Tibial artery (tissue), 4 donors: ENCODE measurements around the gene NCAPH2.
A peak's percentile ranks its signal among the peaks of the same experiment; 100 is the strongest.

Experiments
- DNase-seq, 2 donors: peaks; one replicate each; pipeline ENCODE4 v3.0.0-alpha.2; 2019
- H3K27ac ChIP-seq, 2 donors: fragments of 200-600 bp; sonication (generic) in 1 of 2; 1 replicate in 1 of 2; 2 replicates in 1 of 2; pipeline ENCODE4 v1.5.1; 2018 to 2019; ENCODE audit warnings: mild to moderate bottlenecking in 1 of 2
- H3K27me3 ChIP-seq, 2 donors: fragments of 200-600 bp; sonication (generic) in 1 of 2; one replicate each; pipeline versions ENCODE4 v1.5.1 to v1.6.0; 2016 to 2019
- H3K36me3 ChIP-seq, 3 donors: fragments of 200-600 bp; sonication (generic) in 2 of 3; one replicate each; pipeline ENCODE4 v1.5.1; 2016 to 2019; ENCODE audit warnings: mild to moderate bottlenecking in 2 of 3
- H3K4me1 ChIP-seq, 4 donors: fragments of 200-600 bp; sonication (generic) in 2 of 4; 1 replicate in 3 of 4; 2 replicates in 1 of 4; pipeline ENCODE4 v1.5.1; 2016 to 2019
- H3K4me3 ChIP-seq, 2 donors: fragments of 200-600 bp; sonication (generic) in 1 of 2; 1 replicate in 1 of 2; 2 replicates in 1 of 2; pipeline ENCODE4 v1.5.1; 2018 to 2019; ENCODE audit warnings: mild to moderate bottlenecking in 2 of 2
- H3K9me3 ChIP-seq, 3 donors: fragments of 200-600 bp; sonication (generic) in 1 of 3; one replicate each; pipeline ENCODE4 v1.5.1; 2016 to 2019
- CTCF ChIP-seq, 2 experiments: fragments of 200-600 bp in 1 of 2; fragments of 450-650 bp in 1 of 2; IDR thresholded peaks; one replicate each; pipeline ENCODE4 v1.5.1; 2017 to 2019; ENCODE audit warnings: antibody characterized with exemption in 2 of 2, mild to moderate bottlenecking in 1 of 2, moderate library complexity in 1 of 2
- intact Hi-C: fragments of 100-400 bp; cut with DNase I; formaldehyde crosslinking; loops from one replicate; pipeline ENCODE4 v1.15.0; 2023; ENCODE audit warnings: low total_unique reads

The NCAPH2 gene

GRCh38 chr22:50505776-50506610 is 2.0 kb upstream of the NCAPH2 start:
- TF ChIP-seq CTCF (IDR thresholded peaks at IDR 0.05): no peak

GRCh38 chr22:50506611-50507420 is 1.2 kb upstream of the NCAPH2 start:
- intact Hi-C loops: loop anchor here (10.0 kb wide), 1 partner anchor 262 kb away; the partner anchor contains the start of gene TUBGCP6
- DNase-seq: no peak
- Histone ChIP-seq H3K36me3 (peaks cover 32 to 49% (median 34%) of the 10 kb centered on the region in 3 donors), H3K4me3 (peak overlapping the region; percentile 88 to 99), H3K27me3 (no peaks in the 10 kb centered on the region), H3K27ac (peak overlapping the region; percentile 92 to 94), H3K4me1 (peaks cover 0 to 36% (median 19%) of the 10 kb centered on the region in 4 donors), H3K9me3 (no peaks in the 10 kb centered on the region)
- no peak for TF ChIP-seq CTCF (IDR thresholded peaks at IDR 0.05)

More at GRCh38 chr22:50505776-50506610, 2.0 kb upstream of the NCAPH2 start:
- Histone ChIP-seq H3K4me1 (peaks cover 0 to 36% (median 19%) of the 10 kb centered on the region in 4 donors), H3K4me3 (peak overlapping the region; percentile 88 to 99), H3K9me3 (no peaks in the 10 kb centered on the region), H3K27me3 (no peaks in the 10 kb centered on the region), H3K27ac (peak overlapping the region in 1 of 2 donors; percentile 92), H3K36me3 (peaks cover 32 to 49% (median 34%) of the 10 kb centered on the region in 3 donors)
- intact Hi-C loops: loop anchor here (10.0 kb wide), 1 partner anchor 261 kb away; the partner anchor contains the start of gene TUBGCP6
- no peak for DNase-seq

- intact Hi-C loops: loop anchor here (10.0 kb wide), 1 partner anchor 263 kb away; the partner anchor contains the start of gene TUBGCP6
- TF ChIP-seq CTCF (IDR thresholded peaks at IDR 0.05): peak in 1 of 2 experiments; percentile 6
- DNase-seq: peak; percentile 81 to 95
- no peaks in the 10 kb centered on the region for H3K27me3 ChIP-seq
- H3K4me1 ChIP-seq: peaks cover 0 to 36% (median 19%) of the 10 kb centered on the region in 4 donors
- H3K27ac ChIP-seq: peak within 1 kb of the TSS; percentile 92 to 94
- H3K36me3 ChIP-seq: peaks cover 29 to 43% (median 30%) of the 10 kb centered on the region in 3 donors
- H3K4me3 ChIP-seq: peak within 1 kb of the TSS; percentile 88 to 99
- no peaks in the 10 kb centered on the region for H3K9me3 ChIP-seq
Measured at GRCh38 chr22:50507421-50507990, 518 bp upstream of the NCAPH2 start, which contains the start of gene LMF2. Gene LMF2 (minus strand): TSS chr22:50507702. CDS start chr22:50507675, 27 bp downstream.

GRCh38 chr22:50508897-50509296 is 873 bp downstream of the NCAPH2 start:
- H3K27ac ChIP-seq: peak overlapping the region; percentile 86 to 90
- no peak for DNase-seq
- peaks cover 17 to 29% (median 18%) of the 10 kb centered on the region in 3 donors for H3K36me3 ChIP-seq
- intact Hi-C loops: loop anchor here (2.0 to 10.0 kb wide), 2 partner anchors 16 to 264 kb away; partner anchors contain the start of genes SCO2 and TUBGCP6
- no peaks in the 10 kb centered on the region for H3K9me3 ChIP-seq
- peaks cover 0 to 39% (median 19%) of the 10 kb centered on the region in 4 donors for H3K4me1 ChIP-seq
- H3K4me3 ChIP-seq: peak overlapping the region; percentile 75 to 85
- TF ChIP-seq CTCF (IDR thresholded peaks at IDR 0.05): no peak
- H3K27me3 ChIP-seq: no peaks in the 10 kb centered on the region

GRCh38 chr22:50513175-50513574 is 5.2 kb downstream of the NCAPH2 start:
- H3K27ac ChIP-seq: no peak overlapping the region
- intact Hi-C loops: no loop called here
- H3K9me3 ChIP-seq: no peaks in the 10 kb centered on the region
- no peak overlapping the region for H3K4me3 ChIP-seq
- H3K27me3 ChIP-seq: no peaks in the 10 kb centered on the region
- H3K4me1 ChIP-seq: peaks cover 0 to 17% (median 5%) of the 10 kb centered on the region in 4 donors
- DNase-seq: no peak
- peaks cover 13 to 34% (median 18%) of the 10 kb centered on the region in 3 donors for H3K36me3 ChIP-seq
- no peak for TF ChIP-seq CTCF (IDR thresholded peaks at IDR 0.05)
